ENCODE results near the gene LARGE1. TPM values are rescaled to one million over a fixed set of nuclear protein-coding genes. Genes with fewer than 3 reads are reported as not detected.

LARGE1 gene
- total RNA-seq, 1 experiment from 2014 or later, result 8.6 TPM

DNA sequence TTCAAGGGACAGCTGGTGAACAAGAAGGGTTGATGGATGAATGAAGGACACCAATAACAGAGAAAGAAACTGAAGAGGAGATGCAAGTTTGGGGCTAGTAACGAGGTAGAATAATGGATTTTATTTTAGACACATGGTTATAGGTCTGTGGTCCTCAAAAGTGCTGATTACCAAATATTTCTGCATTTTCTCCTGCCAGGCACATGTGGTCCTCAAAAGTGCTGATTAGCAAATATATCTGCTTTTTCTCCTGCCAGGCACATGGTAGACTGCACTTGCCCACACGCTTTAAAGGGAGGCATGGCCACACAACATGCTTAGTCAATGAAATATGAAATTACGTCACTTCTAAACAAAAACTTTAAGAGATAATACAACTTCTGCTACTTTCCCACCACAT lies 489.0 kb downstream of the LARGE1 start:
- no peak for DNase-seq (ENCODE audit: low read depth)

DNA sequence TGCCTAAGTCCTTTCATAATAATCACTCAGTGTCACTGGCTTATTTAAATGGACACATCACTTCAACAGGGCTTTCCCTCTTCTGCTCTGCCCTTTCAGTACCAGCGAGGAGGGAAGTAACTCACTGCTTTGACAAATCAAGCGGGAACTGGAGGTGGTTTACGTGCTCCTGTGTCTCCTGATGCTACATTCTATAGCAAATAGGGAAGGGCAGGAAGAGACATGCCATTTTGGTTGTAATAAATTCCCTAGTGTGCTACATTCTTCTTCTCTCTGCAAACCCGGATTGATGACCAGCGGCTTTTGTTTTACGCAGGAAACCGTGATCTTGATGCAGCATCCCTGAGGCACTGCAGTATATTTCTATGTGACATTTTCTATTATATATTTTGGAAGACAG lies 491.0 kb downstream of the LARGE1 start:
- no peak for DNase-seq (ENCODE audit: low read depth)

DNA sequence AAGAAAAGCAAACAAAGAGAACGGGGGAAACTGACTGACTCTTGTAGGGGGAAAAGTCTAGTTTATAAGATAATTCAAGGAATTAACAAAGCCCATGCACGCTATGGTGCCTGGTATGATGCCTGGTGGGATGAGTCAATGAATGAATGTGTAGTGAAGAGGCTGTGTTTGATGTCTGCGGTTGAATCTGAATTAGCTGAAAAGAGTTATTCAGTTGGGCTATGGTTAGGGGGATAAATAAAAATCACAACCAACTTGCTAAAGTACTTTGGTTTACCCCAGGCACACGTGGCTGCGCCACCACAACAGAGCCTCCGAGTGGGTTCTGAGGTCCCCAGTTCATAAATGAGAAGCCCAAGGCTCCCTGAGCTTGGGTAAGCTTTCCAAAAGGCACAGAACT lies 492.8 kb downstream of the LARGE1 start:
- no peak for DNase-seq (ENCODE audit: low read depth)

DNA sequence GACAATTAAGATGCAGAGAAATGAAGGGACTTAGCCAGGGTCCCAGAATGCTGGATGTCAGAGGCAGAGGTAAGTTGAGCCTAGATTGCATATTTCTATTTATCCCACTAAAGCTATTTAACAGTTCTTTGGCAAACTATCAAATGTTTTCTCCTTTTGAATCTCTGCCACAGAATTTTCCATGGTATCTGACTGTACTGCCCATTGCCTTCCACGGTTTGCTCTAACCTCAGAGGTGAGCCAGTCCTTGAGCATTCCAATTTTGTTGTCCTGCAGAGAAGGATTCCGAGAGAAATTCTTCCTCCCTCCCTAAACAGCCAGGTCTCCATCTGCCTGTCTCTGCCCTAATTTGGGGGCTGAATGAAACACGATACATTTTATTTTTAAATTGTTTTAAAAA lies 493.8 kb downstream of the LARGE1 start:
- DNase-seq (ENCODE audit: low read depth), result no peak

DNA sequence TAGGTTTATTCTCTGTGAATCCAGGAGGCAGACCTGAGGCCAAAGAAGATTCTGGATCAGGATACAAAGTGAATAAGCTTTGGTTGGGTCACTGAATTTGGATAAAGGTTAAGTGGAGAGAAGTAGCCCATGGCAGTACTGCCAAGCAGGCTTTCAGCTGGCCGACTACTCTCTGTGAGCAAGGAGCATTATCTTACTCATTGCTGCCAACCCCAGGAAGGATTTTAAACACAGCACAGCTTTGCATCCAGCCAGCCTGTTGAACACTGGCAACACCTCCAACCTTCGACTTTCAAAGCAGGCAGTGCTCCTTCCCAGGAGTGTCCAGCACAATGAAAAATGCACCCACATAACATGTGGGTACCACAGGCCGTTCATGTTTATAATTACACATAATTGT lies 498.4 kb downstream of the LARGE1 start:
- no peak for DNase-seq (ENCODE audit: low read depth)

DNA sequence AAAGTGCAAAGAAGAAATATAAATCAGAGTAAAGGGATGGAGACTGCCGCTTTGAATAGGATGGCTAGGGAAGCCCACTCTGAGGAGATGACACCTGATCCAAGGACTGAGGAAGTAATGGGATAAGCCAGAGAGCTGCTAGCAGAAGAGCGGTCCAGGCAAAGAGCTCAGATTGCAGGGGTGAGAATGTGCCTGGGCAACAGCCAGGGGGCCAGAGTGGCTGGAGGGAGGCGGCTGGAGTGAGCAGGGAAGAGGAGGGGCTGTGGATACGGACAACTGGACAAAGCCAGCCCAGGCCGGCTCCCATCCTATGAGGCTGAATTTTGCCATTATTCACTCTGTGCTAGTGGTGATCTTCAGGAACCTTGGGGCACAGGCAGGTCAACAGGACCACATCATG lies 501.8 kb downstream of the LARGE1 start:
- DNase-seq (ENCODE audit: low read depth), result no peak

DNA sequence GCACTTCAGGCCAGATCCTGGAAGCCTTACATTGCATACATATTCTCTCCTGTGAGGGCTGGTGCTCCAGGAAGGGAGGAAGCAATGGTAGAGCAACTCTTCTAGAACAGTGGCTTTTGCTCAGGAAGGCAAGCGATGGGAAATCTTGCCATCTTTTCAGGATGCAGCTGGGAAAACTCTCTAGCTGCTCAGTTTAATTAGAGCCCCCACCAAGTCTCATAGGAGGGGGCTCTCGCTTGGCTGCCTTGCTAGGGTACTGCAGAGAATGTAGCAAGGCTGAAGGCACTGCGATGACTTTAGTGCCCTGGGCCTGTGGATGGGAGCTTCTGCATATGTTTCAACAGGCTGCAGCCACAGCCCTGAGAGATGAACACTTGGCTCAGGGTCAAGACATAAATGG lies 504.9 kb downstream of the LARGE1 start:
- DNase-seq (ENCODE audit: low read depth), result no peak

DNA sequence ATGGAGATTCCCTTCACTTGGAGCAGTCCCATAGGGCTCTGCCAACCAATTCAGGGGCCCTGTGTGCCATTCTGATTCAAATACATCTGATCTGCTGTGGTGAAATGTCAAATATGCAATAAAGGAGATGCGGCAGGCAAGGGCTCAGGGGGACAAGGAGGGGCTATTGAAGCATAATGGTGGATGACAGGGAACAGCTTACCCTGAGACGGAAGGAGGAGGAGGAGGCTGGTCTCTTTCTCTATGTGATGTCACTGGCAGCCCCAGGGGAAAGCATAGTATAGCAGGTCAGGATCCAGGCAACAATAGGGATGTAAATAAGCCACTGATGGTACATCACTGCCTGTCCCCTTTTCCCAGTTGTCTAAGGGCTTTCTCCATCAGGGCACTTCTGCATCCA lies 511.2 kb downstream of the LARGE1 start:
- DNase-seq (ENCODE audit: low read depth), result no peak

DNA sequence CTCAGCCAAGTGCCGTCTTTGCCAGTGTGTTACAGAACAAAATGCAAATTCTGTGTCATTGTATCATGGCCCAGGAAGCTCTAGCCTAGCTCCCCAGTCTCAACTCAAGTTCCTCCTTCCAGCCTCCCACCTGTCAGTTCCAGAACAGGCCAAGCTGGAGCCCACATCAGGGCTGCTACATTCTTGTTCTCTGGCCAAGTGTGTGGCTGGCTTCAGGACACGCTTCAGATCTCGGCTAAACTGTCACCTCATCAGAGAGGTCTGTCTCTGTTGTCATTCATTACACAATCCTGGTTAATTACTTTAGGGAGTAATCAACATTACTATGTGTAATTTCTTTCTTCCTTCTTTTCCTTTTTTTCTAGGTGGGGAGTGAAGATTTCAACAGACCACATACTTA lies 515.1 kb downstream of the LARGE1 start:
- DNase-seq (ENCODE audit: low read depth), result no peak

DNA sequence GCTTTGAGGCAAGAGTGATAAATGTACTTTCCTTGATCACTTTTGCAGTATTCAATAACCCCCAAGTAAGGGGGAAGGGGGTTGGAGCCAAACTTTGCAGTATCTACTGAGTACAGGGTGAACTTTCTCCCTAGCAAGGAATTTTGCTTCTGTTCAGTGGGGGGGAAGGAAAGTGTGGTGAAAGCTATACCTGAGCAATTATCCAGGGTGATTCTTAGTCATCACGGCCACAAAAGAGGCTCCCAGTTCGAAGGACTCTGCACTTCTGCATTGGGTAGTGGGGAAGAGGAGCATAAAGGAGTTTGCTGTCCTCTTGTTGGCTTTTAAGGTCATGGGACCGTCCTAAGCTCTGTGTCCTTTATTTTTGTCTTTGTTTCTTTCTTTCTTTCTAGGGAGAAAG lies 515.6 kb downstream of the LARGE1 start:
- no peak for DNase-seq (ENCODE audit: low read depth)

DNA sequence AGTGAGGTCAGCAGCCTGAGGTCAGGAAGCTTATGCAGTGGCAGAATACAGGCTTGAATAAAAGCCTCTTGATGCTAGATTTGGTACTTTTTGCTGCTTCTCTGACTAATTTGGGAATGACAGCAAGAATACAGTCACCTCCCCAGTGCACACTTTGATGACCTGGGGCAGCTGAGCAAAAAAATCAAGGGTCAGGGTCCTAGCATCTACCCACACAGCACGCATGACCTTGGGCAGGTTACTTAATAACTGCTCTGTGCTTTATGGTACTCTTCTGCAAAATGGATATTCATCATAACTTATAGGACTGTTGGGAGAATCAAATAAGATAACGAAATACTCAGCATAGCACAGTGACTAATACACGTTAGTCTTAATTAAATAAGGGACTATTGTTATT lies 518.0 kb downstream of the LARGE1 start:
- no peak for DNase-seq (ENCODE audit: low read depth)

DNA sequence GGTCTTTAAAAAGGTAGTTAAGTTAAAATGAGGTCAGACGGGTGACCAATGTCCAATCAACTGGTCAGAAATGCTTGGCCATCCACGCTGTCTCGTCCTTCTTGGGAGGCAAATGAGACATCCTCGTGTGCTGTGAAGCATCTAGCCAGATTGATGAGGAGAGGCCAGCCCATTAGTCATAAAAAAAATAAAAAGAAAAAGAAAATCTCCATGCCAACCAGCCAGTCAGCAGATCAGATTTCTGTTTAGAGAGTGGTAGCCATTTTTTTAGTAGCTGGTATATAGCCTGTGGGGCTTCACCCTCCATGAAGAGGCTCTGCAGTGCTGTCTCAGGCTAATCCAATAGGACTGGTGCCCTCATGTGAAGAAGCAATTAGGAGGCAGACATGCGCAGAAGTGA lies 519.0 kb downstream of the LARGE1 start:
- peak; percentile 56 for DNase-seq (ENCODE audit: low read depth)

DNA sequence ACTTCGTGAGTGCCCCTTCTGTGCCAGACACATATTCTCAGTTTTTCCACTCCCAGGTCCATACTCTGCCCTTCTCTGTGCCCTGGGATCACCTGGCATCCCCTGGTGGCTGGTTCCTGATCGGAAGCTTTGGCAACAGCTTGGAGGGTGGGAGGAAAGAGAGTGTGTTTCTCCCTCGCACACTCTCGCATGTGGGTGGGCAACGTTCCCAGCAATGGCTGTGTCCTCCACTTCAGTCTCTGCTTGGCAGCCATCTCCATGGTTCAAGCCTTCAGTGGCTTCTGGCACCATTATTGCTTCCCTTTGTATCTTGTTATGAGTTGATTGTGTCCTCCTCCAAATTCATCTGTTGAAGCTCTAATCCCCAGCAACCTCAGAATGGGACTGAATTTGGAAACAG lies 519.4 kb downstream of the LARGE1 start:
- no peak for DNase-seq (ENCODE audit: low read depth)

DNA sequence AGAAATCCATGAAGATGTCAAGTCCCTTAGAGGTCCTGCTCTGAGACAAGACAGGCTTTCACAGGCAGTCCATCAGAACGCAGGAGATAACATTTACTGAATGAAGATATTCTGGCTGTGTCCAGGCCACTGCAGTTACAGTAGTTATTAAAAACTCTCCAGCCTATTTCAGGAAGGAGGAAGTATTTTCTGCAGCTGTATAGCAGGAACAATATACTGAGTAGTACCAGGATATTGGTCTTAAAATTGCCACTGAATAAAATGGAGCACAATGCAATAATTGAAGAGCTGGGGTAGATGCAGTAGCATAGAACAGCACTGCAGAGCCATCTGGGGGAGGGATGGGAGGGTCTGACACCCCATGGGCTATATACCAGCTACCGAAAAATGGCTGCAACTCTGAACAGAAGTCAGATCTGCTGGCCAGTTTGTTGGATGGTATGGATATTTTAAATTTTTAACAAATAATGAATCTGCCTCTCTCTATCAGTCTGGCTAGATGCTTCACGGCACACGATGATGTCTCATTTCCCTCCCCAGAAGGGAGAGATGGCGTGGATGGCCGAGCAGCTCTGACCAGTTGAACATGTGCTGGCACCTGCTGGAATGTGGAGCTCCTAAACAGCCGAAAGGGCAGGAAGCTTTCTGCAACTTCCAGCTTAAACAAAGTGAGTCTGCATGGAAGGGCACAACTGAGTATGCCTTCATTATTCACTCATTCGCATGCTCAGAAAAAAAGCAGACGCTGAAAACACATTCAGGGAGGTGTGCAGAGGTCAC lies 520.0 kb downstream of the LARGE1 start:
- DNase-seq (ENCODE audit: low read depth), result no peak

DNA sequence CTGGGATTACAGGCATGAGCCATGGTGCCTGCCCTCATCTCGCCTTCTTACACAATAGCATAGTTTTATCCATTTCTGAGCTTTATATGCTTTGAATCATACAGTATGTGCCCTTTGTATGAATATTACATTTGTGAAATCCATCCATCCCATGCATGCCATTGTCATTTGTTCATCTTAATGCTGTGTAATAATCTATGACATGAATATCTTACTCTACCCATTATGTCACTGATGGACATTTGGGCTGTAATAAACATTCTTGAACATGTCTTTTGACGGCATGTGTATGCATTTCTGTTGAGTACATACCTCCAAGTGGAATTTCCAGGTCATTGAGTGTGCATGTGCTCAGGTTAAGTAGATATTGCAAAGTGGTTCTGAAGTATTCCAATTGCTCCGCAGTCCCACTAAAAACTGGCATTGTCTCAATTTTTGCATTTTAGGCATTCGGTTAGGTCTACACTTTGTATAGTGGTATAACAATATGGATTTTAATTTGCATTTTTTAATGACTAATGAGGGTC lies 522.8 kb downstream of the LARGE1 start:
- DNase-seq (ENCODE audit: low read depth), result no peak

DNA sequence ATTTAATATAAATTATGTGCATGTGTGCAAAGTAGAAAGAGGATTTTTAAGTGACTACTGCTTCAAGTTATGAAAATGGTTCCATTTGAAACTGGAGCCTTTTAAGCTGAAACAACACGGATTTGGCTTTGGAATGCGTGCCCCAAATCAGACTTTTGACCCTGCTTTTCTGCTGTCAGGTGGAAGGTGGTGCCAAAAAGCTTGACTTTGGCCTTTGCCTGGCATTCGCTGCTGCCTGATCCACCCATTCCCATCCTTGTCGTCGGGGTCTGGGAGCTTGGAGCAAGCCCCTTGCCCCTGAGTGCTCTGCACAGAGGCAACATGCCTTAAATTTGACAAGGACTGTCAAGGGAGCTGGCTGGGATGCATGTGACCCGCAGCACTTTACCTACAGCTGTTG lies 526.8 kb downstream of the LARGE1 start:
- DNase-seq (ENCODE audit: low read depth), result no peak

DNA sequence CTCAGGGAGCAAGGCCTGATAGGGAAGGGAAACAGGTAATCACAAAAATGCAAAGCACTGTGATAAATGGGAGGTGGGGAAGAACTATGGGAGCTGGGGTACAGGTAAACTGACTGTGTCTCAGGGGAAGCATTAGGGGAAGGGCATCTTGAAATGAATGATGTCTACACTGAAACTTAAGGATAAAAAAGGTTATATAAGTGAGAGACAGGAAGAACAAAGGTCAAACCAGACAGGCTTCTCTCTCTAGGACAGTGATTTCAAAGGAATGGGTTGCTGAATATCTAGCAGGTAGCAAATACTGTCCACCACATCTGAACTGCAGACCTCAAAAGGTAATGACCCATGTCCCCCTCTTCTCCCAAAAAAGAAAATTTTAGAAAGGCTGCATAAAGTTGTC lies 529.0 kb downstream of the LARGE1 start:
- no peak for DNase-seq (ENCODE audit: low read depth)

DNA sequence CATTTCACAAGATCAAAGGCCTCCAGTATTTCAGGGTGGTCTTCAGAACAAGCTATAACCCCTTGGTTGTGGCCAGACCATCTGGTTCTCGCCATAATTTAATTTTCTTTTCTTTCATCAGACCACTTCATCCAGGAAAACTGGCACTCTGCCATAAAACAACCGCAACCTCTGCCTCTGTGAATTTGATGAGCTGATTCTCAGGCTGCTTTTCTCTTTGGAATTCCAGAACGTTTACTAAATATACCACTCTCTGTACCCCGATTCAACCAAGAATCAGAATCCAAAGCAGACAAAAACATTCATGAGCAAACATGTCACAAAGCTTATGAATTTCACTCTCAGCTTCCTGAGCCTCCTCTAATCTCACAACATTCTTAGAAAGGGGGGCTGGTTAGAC lies 530.3 kb downstream of the LARGE1 start:
- DNase-seq (ENCODE audit: low read depth), result no peak

DNA sequence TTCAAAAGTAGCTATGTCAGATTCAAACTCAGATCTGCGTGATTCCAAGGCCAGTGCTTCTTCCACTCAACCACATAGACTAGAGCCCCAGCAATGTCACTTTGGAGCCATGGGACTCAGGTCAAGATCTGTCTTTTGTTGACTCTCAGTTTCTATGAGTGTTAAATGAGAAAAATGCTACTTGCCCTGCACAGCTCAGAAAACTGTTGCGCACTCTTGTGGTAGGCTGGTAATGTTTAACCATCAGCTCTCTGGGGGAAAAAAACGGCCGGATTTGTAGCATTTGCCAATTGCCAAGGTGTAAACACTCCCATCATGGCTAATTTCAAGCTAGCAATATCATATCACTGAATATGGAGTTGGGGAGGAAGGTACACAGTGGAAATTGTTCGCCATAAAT lies 534.0 kb downstream of the LARGE1 start:
- no peak for DNase-seq (ENCODE audit: low read depth)

DNA sequence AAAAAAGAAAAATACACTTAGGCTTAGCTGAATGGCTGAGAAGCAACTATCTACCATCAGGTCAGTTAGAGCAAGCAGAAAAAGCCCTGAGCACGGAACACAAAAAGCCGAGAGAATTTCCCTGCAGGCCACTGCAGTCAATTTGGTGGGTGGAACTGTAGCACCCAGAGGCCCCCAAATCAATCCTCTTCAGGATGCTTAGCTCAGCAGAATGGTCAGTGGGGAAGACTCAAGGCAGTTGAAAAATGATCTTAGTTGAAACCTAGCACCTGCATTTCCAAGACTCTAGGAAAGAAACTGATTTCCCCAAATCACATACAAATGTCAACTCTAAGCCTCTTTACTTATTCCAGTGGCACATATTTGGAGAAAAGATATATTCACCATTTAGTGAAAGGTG lies 534.7 kb downstream of the LARGE1 start:
- no peak for DNase-seq (ENCODE audit: low read depth)

DNA sequence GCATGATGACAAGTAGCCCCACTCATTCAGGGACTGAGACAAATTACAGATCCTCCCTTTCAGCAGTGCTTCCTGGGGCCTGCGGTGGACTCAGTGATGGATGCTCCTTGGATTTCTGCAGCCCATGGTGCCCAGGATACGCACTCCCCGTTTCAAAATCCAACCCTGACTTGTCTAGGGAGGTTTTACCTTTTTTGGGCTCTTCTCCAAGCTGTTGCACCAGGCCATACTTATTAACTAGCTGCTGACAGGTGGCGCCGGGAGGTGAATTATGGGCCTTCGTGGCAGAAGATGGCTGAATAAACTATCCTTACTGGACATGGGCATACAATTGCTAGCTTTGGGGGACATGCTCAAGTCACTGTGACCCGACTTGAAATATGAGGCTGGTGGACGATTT lies 537.8 kb downstream of the LARGE1 start:
- no peak for DNase-seq (ENCODE audit: low read depth)

DNA sequence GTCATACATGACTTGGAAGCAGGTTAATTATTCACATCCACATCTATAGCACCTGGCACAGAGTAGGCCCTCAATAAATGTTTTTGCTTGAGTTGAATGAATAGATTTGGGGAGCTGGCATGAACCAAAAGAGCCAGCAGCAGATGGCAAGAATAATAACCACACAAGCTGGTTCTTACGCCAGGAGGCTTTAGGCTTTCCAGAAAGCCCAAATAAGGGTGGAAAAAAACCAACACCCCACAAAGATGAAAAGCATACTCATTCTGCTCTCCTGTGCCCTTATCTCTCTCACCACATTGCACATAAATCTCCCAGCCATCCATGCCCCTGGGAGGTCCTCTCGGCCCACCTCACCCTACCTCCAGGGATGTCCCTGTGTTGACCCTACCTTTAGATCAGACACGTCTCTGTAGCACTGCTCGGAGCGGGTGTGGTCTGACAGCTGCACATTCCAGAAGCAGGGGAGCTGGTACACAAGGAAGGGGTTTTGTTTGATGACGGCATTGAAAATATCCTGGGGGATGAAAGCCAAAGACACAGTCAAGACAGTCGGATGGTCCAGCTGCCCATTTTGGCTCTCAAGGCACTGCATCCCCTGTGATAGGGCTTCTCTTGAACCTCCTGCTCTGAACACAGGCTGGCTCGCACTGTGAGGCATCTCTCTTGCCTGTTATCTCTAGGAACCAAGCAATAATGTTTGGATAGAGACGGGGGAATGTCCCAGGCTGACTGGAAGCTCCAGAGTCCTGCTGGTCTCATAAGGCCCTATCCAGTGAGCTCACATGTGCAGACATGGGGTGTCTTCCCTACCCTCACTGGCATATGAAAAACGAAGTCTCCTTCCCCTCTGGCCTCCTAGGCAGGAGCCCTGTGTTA lies 538.5 kb downstream of the LARGE1 start:
- DNase-seq (ENCODE audit: low read depth), result peak; percentile 6

All from LHCN-M2 (cell line).